PFSK-1 (cell line): ENCODE data around the gene YAF2.

Experiments used
- FOXP2 ChIP-seq: optimal IDR thresholded peaks from 2 replicates; pipeline ENCODE3; 2011; ENCODE audit warnings: borderline replicate concordance, control low read depth, inconsistent platforms; ENCODE audit not compliant: insufficient read depth; ENCODE audit errors: extremely low read length, extremely low read depth
- POLR2AphosphoS5 ChIP-seq: IDR thresholded peaks from 2 replicates; pipeline ENCODE4 v1.6.1; 2012; ENCODE audit warnings: low read depth, mild to moderate bottlenecking, control low read depth, low read length, moderate library complexity
- REST ChIP-seq, 2 experiments: IDR thresholded peaks; 2 replicates each; pipeline versions ENCODE4 v1.6.1 to v1.8.0; 2011 to 2012; ENCODE audit warnings: low read depth in 2 of 2, low read length in 2 of 2, control low read depth in 1 of 2, inconsistent platforms in 1 of 2, mild to moderate bottlenecking in 1 of 2, moderate library complexity in 1 of 2; ENCODE audit not compliant: insufficient read depth in 1 of 2

GRCh38 chr12:42128888-42129287 lies 109.2 kb downstream of the YAF2 start:
- TF ChIP-seq POLR2AphosphoS5 (no peak), REST (IDR thresholded peaks at IDR 0.05; ENCODE audit: insufficient read depth in 1 of 2, low read depth in 2 of 2, low read length in 2 of 2) (no peak), FOXP2 (no peak)
